ENCODE results near the gene RNF223.
A peak's percentile ranks its signal among the peaks of the same experiment; 100 is the strongest.
"Not testable (repeated sequence)": the region's sequence is repeated elsewhere in the genome, so short reads cannot be mapped to it uniquely, and the experiment has no call there.

RNF223 gene

GRCh38 chr1:1041873-1042272, 32.2 kb downstream of the RNF223 start:
- no peak for DNase-seq

GRCh38 chr1:1041092-1041523, 33.0 kb downstream of the RNF223 start:
- no peak for DNase-seq

GRCh38 chr1:1040004-1040991, 33.8 kb downstream of the RNF223 start:
- peak; percentile 70 for DNase-seq

- no peak for DNase-seq
These were observed 34.8 kb downstream of the RNF223 start for GRCh38 chr1:1039145-1039910.

GRCh38 chr1:1038694-1039093, 35.4 kb downstream of the RNF223 start:
- no peak for DNase-seq

DNA sequence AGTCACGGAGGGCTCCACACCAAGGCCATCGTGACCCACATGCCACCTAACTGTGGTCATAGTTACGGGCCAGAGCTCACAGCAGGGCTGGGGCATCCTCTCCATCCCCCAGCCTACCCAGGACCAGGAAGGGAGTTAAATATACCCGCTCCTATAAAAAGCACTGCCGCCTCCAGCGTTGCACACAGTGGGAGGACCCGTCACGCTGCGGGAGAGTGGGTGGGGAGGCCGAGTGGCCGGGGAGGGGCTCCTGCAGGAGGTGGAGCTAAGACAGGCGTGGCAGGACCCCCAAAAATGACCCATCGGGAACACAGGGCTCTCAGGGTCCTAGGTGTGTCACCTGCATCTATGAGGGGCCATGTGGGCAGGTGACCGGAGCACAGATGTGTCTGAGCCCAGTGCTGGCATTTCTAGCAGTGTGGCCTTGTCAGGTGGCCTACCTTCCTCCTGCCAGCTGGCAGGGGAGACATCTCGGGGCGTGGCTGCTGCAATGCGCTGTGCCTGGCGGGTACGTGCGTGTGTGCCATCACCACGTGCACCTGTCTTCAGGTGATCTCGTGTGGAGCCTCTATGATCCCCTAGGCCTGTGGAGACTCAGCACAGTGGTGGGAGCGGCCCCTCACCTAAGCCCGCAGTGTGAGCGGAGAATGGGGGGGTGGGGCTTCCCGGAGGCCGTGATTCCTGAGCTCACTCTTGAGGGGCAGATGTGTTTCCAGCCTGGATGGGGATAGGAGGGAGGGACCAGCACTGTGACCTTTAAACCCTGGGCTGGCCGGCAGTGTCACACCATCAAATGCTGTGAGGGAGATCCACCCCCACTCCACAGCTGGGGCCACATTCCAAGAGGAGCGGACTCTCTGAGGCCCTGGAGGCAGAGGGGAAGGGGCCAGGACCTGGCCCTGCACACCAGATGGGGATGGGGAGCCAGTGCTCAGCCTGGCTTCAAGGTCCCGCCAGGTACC, 36.5 kb downstream of the RNF223 start:
- no peak for DNase-seq

DNA sequence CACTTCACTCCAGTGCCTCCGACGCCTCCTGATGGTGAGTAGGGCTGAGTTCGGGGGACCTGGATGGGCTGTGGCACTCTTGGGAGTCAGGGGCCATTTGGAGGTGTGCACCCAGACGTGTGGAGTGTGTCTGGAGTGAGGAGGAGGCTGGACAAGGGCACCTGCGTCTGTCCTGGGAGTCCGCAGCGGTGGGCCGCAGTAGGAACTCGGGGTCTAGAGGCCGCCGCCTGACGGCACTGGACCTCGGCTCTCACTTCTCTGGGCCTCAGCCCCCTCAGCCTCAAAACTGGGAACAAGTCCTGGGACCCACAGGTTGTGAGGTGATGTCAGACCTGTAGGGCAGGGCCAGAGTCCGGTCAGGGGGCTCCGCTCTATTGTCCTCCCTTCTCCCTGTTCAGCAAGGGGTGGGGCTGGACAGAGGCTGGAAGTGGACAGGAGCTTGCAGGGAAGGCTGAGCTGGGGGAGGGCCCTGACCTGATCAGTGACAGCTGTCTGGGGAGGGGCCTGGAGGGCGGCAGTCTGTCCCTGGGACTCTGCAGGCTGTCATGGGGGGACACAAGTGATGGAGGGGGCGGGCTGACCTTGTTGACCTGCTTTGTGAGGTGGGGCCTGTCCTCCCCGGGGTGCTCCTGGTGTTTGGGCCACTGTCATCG, 38.7 kb downstream of the RNF223 start:
- no peak for DNase-seq

DNA sequence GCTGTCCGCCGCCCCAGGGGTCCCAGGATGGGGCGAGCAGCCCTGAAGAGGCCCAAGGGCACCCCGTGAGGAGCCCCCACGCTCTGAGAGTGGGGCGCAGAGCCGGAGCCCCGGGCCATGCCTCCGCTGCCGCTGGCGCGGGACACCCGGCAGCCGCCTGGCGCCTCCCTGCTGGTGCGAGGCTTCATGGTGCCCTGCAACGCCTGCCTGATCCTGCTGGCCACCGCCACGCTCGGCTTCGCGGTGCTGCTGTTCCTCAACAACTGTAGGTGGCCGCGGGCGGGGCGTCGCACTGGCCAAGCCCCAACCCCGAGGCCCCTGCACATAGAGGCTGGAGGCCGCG, 39.7 kb downstream of the RNF223 start:
- DNase-seq = no peak

GRCh38 chr1:1033731-1034438, 40.2 kb downstream of the RNF223 start:
- no peak for DNase-seq

DNA sequence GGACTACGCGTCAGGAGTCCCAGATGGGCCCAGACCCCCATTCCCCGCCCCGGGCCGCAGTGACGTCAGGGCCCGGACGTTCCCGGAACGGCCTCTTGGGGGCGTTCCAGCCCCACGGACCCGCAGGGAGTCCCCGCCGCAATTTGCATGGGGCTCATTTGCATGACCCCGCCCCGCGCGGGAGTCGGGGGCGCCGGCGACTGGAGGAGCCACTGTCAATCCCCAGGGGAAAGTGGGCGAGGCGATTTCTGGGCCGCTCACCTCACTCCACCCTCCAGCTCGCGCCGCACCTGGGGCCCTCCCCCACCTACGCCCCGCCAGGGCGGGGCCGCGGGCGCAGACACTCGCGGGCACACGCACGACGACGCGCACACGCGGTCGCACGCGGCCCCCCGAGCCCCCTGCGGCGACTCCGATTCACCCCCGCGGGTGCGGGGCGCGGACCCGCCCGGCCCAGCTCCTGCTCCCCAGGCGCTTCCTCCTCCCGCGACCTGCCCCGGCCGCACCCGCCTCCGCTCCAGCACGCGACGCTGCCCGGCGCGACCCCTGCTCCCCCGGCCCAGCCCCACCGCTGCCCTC, 41.0 kb downstream of the RNF223 start:
- DNase-seq = peak; percentile 62

- no peak for DNase-seq
These were observed 41.7 kb downstream of the RNF223 start for GRCh38 chr1:1032424-1032823.

GRCh38 chr1:1031659-1032235, 42.4 kb downstream of the RNF223 start:
- DNase-seq = no peak

GRCh38 chr1:1030867-1031658, 43.0 kb downstream of the RNF223 start:
- not testable (repeated sequence) for DNase-seq

DNA sequence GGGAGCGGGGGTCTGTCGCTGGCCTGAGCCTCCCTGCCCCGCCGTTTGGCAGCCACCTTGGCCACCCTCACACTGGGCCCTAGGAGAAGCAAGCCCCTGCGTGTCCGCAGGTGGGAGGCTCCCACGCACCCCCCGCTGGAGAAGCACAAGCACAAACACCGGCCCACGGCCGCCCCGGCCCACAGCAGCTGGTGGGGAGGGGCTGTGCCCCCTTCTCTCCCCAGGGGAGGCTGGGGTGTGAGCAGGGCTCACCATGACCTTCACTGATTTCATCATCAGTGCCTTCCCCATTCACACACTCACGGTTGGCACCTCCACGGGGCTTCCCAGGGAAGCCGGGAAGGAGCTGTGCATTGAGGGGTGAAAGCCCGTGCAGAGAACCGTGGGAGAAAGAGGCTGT, 46.3 kb downstream of the RNF223 start:
- DNase-seq = no peak

DNA sequence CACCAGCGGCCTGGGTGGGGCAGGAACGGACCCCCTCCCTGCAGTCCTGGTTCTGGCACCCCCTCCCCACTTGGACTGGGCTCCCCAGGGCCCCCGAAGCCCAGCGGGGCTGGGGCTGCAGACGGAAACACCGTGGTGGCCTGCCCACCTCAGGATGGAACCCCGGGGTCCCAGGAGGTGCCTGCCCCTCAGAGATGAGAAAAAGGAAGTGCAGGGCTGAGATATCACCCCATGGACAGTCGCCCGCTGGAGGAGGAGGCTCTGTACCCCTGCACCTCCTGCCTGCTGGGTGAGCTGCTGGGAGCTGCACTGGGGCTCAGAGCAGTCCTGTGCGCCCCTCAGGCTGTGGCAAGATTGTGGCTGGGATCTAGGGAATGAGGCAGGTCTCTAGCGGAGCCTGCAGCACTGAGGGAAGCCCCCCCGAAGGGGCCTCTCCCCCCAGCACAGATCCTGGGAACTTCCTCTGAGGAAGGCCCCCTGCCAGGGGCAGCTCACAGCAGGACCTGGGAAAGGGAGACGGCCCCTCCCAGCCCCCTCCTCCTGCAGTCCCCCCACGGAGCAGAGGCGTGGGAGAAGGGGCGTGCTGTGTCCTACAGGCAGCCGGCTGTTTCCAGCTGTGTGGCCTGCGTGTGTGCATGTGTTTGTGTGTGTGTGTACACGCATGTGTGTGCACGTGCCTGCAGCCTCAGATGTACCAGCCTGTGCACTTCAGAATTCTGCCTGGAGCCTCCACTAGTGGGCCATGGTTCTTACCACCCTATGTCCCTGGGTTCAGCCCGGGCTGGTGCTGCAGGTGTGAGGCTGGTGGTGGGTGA, 47.3 kb downstream of the RNF223 start:
- DNase-seq = no peak

- DNase-seq = no peak
These were observed 48.4 kb downstream of the RNF223 start for GRCh38 chr1:1025730-1026129.

GRCh38 chr1:1024771-1025699, 49.1 kb downstream of the RNF223 start:
- no peak for DNase-seq

All from activated effector memory CD4-positive, alpha-beta T cell treated with Interleukin-2 at 50 U/mL for 16 hours (primary cell).